Measurements from ENCODE around the gene DNAJC5.
"Not testable (repeated sequence)": the region's sequence is repeated elsewhere in the genome, so short reads cannot be mapped to it uniquely, and the experiment has no call there.

The DNAJC5 gene

GRCh38 chr20:63873477-63873971, 21.4 kb upstream of the DNAJC5 start:
- TF ChIP-seq, protein P1, sequence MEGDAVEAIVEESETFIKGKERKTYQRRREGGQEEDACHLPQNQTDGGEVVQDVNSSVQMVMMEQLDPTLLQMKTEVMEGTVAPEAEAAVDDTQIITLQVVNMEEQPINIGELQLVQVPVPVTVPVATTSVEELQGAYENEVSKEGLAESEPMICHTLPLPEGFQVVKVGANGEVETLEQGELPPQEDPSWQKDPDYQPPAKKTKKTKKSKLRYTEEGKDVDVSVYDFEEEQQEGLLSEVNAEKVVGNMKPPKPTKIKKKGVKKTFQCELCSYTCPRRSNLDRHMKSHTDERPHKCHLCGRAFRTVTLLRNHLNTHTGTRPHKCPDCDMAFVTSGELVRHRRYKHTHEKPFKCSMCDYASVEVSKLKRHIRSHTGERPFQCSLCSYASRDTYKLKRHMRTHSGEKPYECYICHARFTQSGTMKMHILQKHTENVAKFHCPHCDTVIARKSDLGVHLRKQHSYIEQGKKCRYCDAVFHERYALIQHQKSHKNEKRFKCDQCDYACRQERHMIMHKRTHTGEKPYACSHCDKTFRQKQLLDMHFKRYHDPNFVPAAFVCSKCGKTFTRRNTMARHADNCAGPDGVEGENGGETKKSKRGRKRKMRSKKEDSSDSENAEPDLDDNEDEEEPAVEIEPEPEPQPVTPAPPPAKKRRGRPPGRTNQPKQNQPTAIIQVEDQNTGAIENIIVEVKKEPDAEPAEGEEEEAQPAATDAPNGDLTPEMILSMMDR (IDR thresholded peaks at IDR 0.05), result no peak

DNA sequence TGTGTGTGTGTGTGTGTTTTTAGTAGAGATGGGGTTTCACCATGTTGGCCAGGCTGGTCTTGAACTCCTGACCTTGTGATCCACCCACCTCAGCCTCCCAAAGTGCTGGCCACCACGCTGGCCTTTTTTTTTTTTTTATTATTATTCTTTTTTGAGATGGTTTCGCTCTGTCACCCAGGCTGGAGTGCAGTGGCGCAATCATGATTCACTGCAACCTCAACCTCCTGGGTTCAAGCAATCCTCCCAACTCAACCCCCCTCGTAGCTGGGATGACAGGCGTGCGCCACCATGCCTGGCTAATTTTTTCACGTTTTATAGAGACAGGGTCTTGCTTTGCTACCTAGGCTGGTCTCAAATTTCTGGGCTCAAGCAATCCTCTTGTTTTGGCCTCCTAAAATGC, 20.7 kb upstream of the DNAJC5 start:
- not testable (repeated sequence) for H3K27ac ChIP-seq, H3K4me3 ChIP-seq
- H3K36me3 ChIP-seq, result peaks cover 67 to 100% (median 75%) of the 10 kb centered on the region in 3 donors

More at GRCh38 chr20:63873477-63873971, 21.4 kb upstream of the DNAJC5 start:
- H3K27ac ChIP-seq, result no peak overlapping the region
- intact Hi-C loops (cut with DNase I; ENCODE audit: low total_unique reads), result no loop called here
- no peaks in the 10 kb centered on the region for H3K4me1 ChIP-seq
- no peaks in the 10 kb centered on the region for H3K27me3 ChIP-seq
- H3K9me3 ChIP-seq, result no peaks in the 10 kb centered on the region
- H3K4me3 ChIP-seq, result no peak overlapping the region
- peaks cover 72 to 100% (median 78%) of the 10 kb centered on the region in 3 donors for H3K36me3 ChIP-seq
- DNase-seq, result peak in 1 of 2 donors; percentile 73

DNA sequence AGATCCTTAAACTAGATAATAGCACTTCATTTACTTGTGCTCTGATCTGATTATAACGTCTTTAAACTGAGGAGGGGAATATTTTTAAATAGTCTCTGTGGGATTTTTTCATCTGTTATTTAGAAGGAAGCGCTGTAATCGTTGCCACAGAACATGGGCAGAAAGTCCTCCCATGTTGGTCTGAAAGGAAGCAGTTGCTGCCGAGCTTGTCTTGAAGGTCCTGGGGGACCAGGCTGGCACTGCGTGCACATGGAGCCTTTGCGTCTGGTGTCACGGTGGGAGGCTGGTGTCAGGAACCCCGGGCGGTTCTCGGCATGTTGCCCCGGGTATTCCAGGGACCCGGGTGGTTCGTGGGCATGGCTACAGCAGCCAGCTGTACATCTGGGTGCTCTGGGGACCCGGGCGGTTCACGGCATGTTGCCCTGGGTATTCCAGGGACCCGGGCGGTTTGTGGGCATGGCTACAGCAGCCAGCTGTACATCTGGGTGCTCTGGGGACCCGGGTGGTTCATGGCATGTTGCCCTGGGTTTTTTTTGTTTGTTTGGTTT, 18.4 kb upstream of the DNAJC5 start:
- peaks cover 47 to 92% (median 54%) of the 10 kb centered on the region in 3 donors for H3K36me3 ChIP-seq
- no peaks in the 10 kb centered on the region for H3K9me3 ChIP-seq
- no peak overlapping the region for H3K27ac ChIP-seq
- no peak for DNase-seq
- TF ChIP-seq, protein P1 (IDR thresholded peaks at IDR 0.05), result no peak
- no peaks in the 10 kb centered on the region for H3K27me3 ChIP-seq
- intact Hi-C loops (cut with DNase I; ENCODE audit: low total_unique reads), result no loop called here
- no peak overlapping the region for H3K4me3 ChIP-seq
- no peaks in the 10 kb centered on the region for H3K4me1 ChIP-seq

More for the DNA sequence above, 20.7 kb upstream of the DNAJC5 start:
- DNase-seq; H3K27me3 ChIP-seq; H3K4me1 ChIP-seq; H3K9me3 ChIP-seq; intact Hi-C loops (cut with DNase I; ENCODE audit: low total_unique reads): not testable (repeated sequence)

DNA sequence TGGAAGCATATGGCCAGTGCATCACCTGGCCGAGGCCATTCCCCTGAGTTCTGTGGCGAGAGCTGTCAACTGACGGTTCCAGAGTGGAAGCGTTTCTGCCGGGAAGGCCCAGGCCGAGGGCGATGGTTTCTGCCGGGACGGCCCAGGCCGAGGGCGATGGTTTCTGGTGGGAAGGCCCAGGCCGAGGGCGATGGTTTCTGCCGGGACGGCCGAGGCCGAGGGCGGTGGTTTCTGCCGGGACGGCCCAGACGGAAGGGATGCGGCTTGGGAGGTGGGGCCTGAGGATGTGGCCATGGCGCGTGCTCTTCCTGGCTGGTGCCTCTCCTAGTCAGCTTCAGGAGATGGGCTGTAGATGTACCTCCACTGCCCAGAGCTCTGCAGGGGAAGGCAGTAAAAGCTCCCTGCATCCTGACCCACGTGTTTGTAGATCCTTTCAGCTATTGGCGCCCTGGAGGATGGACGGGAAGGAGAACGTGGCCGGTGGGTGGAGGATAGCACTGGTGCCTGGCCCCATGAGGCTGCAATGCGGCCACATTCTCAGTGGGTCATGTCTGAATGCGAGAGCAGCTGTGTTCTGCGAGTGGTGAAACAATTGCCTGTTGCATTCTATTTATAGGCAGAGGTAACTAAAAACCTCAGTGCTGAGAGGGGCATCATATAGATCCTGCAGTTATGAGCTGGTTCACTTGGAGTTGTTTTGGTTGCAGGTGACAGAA, 17.0 kb upstream of the DNAJC5 start:
- Histone ChIP-seq H3K27me3 (no peaks in the 10 kb centered on the region), H3K4me3 (no peak overlapping the region), H3K4me1 (no peaks in the 10 kb centered on the region), H3K27ac (no peak overlapping the region), H3K9me3 (no peaks in the 10 kb centered on the region), H3K36me3 (peaks cover 37 to 92% (median 67%) of the 10 kb centered on the region in 3 donors)
- intact Hi-C loops (cut with DNase I; ENCODE audit: low total_unique reads), result no loop called here
- TF ChIP-seq, protein P1 (IDR thresholded peaks at IDR 0.05), result no peak
- DNase-seq, result no peak

DNA sequence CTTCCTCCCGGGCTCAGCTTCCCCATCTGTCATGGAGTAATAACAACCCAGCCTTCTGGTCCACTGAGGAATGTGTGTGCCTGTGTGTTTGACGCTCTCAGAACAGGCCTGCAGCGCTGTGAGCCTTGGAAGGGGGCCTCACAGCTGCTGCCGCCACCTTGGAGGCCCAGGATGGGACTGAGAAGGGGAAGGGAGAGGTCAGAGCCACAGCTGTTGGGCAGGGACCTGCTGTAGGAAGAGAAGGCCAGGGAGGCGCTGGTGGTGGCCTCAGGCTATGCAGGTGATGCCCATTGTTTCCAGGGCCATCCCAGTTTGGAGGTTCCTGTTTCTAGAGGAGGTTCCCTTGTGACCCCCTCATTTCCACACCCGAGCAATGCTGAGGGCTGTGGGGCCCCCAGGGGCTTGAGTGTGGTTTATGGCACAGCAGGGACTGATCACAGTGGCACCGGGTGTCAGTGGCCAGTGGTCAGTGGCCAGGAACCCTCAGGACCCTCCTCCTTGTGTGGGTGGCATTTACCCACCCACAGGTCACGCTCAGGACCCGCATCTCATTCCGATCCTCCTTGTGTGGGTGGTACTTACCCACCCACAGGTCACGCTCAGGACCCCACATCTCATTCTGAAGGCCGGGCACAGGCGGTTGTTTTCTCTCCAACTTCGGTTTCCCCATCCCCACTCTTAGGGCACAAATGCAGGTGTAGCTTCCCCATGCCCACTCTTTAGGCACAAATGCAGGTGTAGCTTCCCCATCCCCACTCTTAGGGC, 15.8 kb upstream of the DNAJC5 start:
- Histone ChIP-seq H3K4me3 (no peak overlapping the region), H3K27me3 (no peaks in the 10 kb centered on the region), H3K36me3 (peaks cover 33 to 92% (median 71%) of the 10 kb centered on the region in 3 donors), H3K9me3 (no peaks in the 10 kb centered on the region), H3K4me1 (no peaks in the 10 kb centered on the region), H3K27ac (no peak overlapping the region)
- DNase-seq, result no peak
- TF ChIP-seq, protein P1 (IDR thresholded peaks at IDR 0.05), result no peak
- intact Hi-C loops (cut with DNase I; ENCODE audit: low total_unique reads), result no loop called here

DNA sequence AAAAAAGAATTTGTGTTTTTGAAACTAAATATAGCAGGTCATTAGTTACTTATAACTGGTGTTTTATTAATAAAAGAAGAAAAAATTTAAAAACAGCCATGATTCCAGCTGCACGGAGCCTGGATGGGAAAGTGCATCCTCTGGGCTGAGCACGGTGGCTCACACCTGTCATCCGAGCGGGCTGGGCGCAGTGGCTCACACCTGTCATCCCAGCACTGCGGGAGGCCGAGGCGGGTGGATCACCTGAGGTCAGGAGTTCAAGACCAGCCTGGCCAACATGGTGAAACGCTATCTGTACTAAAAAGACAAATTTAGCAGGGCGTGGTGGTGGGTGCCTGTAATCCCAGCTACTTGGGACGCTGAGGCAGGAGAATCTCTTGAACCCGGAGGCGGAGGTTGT, 14.0 kb upstream of the DNAJC5 start:
- DNase-seq; H3K4me1 ChIP-seq; H3K27ac ChIP-seq; H3K4me3 ChIP-seq; intact Hi-C loops (cut with DNase I; ENCODE audit: low total_unique reads); H3K9me3 ChIP-seq; H3K27me3 ChIP-seq: not testable (repeated sequence)
- peaks cover 26 to 92% (median 73%) of the 10 kb centered on the region in 3 donors for H3K36me3 ChIP-seq

Data from tibial artery (tissue), 4 donors.